Lung (tissue), 13 donors: Measurements from ENCODE around the gene TRAF7. TPM values are rescaled to one million over a fixed set of nuclear protein-coding genes. Genes with fewer than 3 reads are reported as not detected.

Experiments
- ATAC-seq: fragments of 200-7000 bp; cut with Tn5 transposase; one replicate; pipeline ENCODE4 v1.9.1; 2020; ENCODE audit warnings: moderate number of reproducible peaks; ENCODE audit not compliant: insufficient read depth, low FRiP score
- DNase-seq, 3 donors: peaks; one replicate each; pipeline ENCODE4 v3.0.0-alpha.2; 2013 to 2017
- H3K27ac ChIP-seq, 2 donors: one replicate each; pipeline ENCODE4 v1.5.1; 2013; ENCODE audit warnings: mild to moderate bottlenecking in 2 of 2, moderate library complexity in 2 of 2, control low read depth in 1 of 2, inconsistent platforms in 1 of 2, low read depth in 1 of 2, low read length in 1 of 2
- H3K27me3 ChIP-seq, 3 donors: one replicate each; pipeline ENCODE4 v1.5.1; 2013; ENCODE audit warnings: low read length in 2 of 3; ENCODE audit not compliant: control insufficient read depth in 3 of 3, insufficient read depth in 3 of 3
- H3K36me3 ChIP-seq, 4 donors: one replicate each; pipeline ENCODE4 v1.5.1; 2013; ENCODE audit warnings: low read length in 4 of 4, mild to moderate bottlenecking in 1 of 4, moderate library complexity in 1 of 4; ENCODE audit not compliant: control insufficient read depth in 4 of 4, insufficient read depth in 4 of 4
- H3K4me1 ChIP-seq, 5 donors: one replicate each; pipeline ENCODE4 v1.5.1; 2013; ENCODE audit warnings: low read length in 5 of 5, mild to moderate bottlenecking in 2 of 5, moderate library complexity in 1 of 5; ENCODE audit not compliant: control insufficient read depth in 5 of 5, insufficient read depth in 5 of 5
- H3K4me3 ChIP-seq: one replicate; pipeline ENCODE4 v1.5.1; 2013; ENCODE audit warnings: mild to moderate bottlenecking, control low read depth, moderate library complexity
- H3K9ac ChIP-seq, 2 donors: one replicate each; pipeline ENCODE4 v1.5.1; 2013; ENCODE audit warnings: low read length in 2 of 2, control low read depth in 1 of 2; ENCODE audit not compliant: insufficient read depth in 1 of 2
- H3K9me3 ChIP-seq, 4 donors: one replicate each; pipeline ENCODE4 v1.5.1; 2013; ENCODE audit warnings: low read length in 3 of 4, mild to moderate bottlenecking in 1 of 4, moderate library complexity in 1 of 4; ENCODE audit not compliant: control insufficient read depth in 4 of 4, insufficient read depth in 3 of 4
- CTCF ChIP-seq: IDR thresholded peaks from 2 replicates; pipeline ENCODE4 v1.5.1; 2012; ENCODE audit warnings: mild to moderate bottlenecking; ENCODE audit errors: control extremely low read depth, extremely low read depth
- WGBS, 2 donors: extraction: QIAGEN DNeasy Blood & Tissue Kit; methylation state at CpG; one replicate each; pipeline ENCODE4 v1.1.7; 2013; 5-methylcytosine and 5-hydroxymethylcytosine counted together
- polyA plus RNA-seq, 2 donors: library from polyadenylated mRNA; stranded (reverse); fragments of 200-250 nt; gene quantifications; one replicate each; pipeline ENCODE4 v1.2.1, GENCODE V29; 2013
- small RNA-seq: library from RNA; depleted of rRNA; stranded (forward); fragments of <200 nt; gene quantifications from one replicate; pipeline ENCODE3, GENCODE V24; 2014; ENCODE audit warnings: low replicate concordance
- total RNA-seq, 2 donors: library from RNA; depleted of rRNA in 1 of 2; stranded (reverse); fragments of >200 nt in 1 of 2; gene quantifications; one replicate each; pipeline ENCODE4 v1.2.1, GENCODE V29; 2014 to 2021
- donor health status: control.
- donor health status: control.
- donor health status: Bipolar disorder and iron deficiency.
- donor health status: healthy.
- donor health status: DM: yes; HTN: yes; CAD: no.

The TRAF7 gene
- total and polyA plus RNA-seq, 4 donors: 33.4 to 74.2 (median 48.3) TPM

- Histone ChIP-seq H3K4me1 (peaks cover 0 to 10% (median 6%) of the 10 kb centered on the region in 5 donors), H3K36me3 (peaks cover 3 to 34% (median 14%) of the 10 kb centered on the region in 4 donors), H3K9ac (no peak overlapping the region), H3K4me3 (no peak overlapping the region), H3K9me3 (no peaks in the 10 kb centered on the region), H3K27me3 (no peaks in the 10 kb centered on the region), H3K27ac (no peak overlapping the region)
- 62 to 73% methylated on average over 9 of the region's 9 CpGs for WGBS, 2 donors
- ATAC-seq (no peak), DNase-seq (no peak)
- TF ChIP-seq CTCF: no peak
Observed at GRCh38 chr16:2226245-2226793, 70.7 kb downstream of the TRAF7 start.

GRCh38 chr16:2226918-2227317, 71.3 kb downstream of the TRAF7 start:
- Histone ChIP-seq H3K4me1 (peaks cover 0 to 10% (median 6%) of the 10 kb centered on the region in 5 donors), H3K4me3 (no peak overlapping the region), H3K9ac (no peak overlapping the region), H3K27ac (no peak overlapping the region), H3K27me3 (no peaks in the 10 kb centered on the region), H3K36me3 (peaks cover 3 to 40% (median 16%) of the 10 kb centered on the region in 4 donors), H3K9me3 (peaks cover 0 to 3% (median 0%) of the 10 kb centered on the region in 4 donors)
- WGBS, 2 donors: 91 to 95% methylated on average over 6 of the region's 6 CpGs
- DNase-seq (no peak), ATAC-seq (no peak)
- no peak for TF ChIP-seq CTCF

Small RNA genes within 50 kb of the gene (small RNA-seq; reads per million reads assigned to genes)
- gene MIR3180-5 (not detected), gene MIR4516 (not detected), gene RF00019 (not detected), gene SNORD60 (not detected)

Other genes with a start within 250 kb of the TRAF7 start
- gene HS3ST6, start 237.4 kb upstream of the TRAF7 start, total RNA-seq: 1 to 10 TPM in 1 of 2 donors, under 1 TPM in 1; 0.40 to 5.9 TPM
- 1 to 10 TPM in 1 of 2 donors, under 1 TPM in 1; 0.71 to 2.1 TPM for gene HS3ST6, start 237.4 kb upstream of the TRAF7 start, polyA plus RNA-seq
- 10 to 100 TPM; 11.1 to 52.1 TPM for gene MSRB1, start 212.6 kb upstream of the TRAF7 start, total RNA-seq
- 100 to 1,000 TPM in 1 of 2 donors, 10 to 100 TPM in 1; 50.2 to 164 TPM for gene MSRB1, start 212.6 kb upstream of the TRAF7 start, polyA plus RNA-seq
- gene RPL3L, start 201.1 kb upstream of the TRAF7 start, total RNA-seq: not detected
- under 1 TPM; 0.01 to 0.04 TPM for gene RPL3L, start 201.1 kb upstream of the TRAF7 start, polyA plus RNA-seq
- 100 to 1,000 TPM; 107 to 124 TPM for gene NDUFB10, start 196.2 kb upstream of the TRAF7 start, total RNA-seq
- gene NDUFB10, start 196.2 kb upstream of the TRAF7 start, polyA plus RNA-seq: 100 to 1,000 TPM; 139 to 187 TPM
- 1,000 to 10,000 TPM; 1,331 to 2,412 TPM for gene RPS2, start 191.0 kb upstream of the TRAF7 start, total RNA-seq
- 1,000 to 10,000 TPM; 3,147 to 5,214 TPM for gene RPS2, start 191.0 kb upstream of the TRAF7 start, polyA plus RNA-seq
- gene RNF151, start 188.9 kb upstream of the TRAF7 start, total RNA-seq: not detected
- under 1 TPM in 1 of 2 donors, not detected in 1; 0.15 TPM for gene RNF151, start 188.9 kb upstream of the TRAF7 start, polyA plus RNA-seq
- gene TBL3, start 183.7 kb upstream of the TRAF7 start, total RNA-seq: 10 to 100 TPM; 23.9 to 35.4 TPM
- 10 to 100 TPM; 52.8 to 58.8 TPM for gene TBL3, start 183.7 kb upstream of the TRAF7 start, polyA plus RNA-seq
- 1 to 10 TPM in 1 of 2 donors, under 1 TPM in 1; 0.28 to 4.5 TPM for gene NOXO1, start 174.3 kb upstream of the TRAF7 start, total RNA-seq
- gene NOXO1, start 174.3 kb upstream of the TRAF7 start, polyA plus RNA-seq: 1 to 10 TPM; 2.0 to 7.3 TPM
- 10 to 100 TPM in 1 of 2 donors, 1 to 10 TPM in 1; 7.4 to 32.6 TPM for gene GFER, start 171.6 kb upstream of the TRAF7 start, total RNA-seq
- 10 to 100 TPM; 18.6 to 63.5 TPM for gene GFER, start 171.6 kb upstream of the TRAF7 start, polyA plus RNA-seq
- gene SYNGR3, start 165.8 kb upstream of the TRAF7 start, total RNA-seq: under 1 TPM; 0.40 to 0.46 TPM
- under 1 TPM; 0.10 to 0.69 TPM for gene SYNGR3, start 165.8 kb upstream of the TRAF7 start, polyA plus RNA-seq
- 10 to 100 TPM; 13.9 to 49.8 TPM for gene ZNF598, start 146.0 kb upstream of the TRAF7 start, total RNA-seq
- 10 to 100 TPM; 29.1 to 42.8 TPM for gene ZNF598, start 146.0 kb upstream of the TRAF7 start, polyA plus RNA-seq
- 1 to 10 TPM in 1 of 2 donors, under 1 TPM in 1; 0.71 to 1.3 TPM for gene NPW, start 136.0 kb upstream of the TRAF7 start, total RNA-seq
- gene NPW, start 136.0 kb upstream of the TRAF7 start, polyA plus RNA-seq: under 1 TPM; 0.12 to 0.34 TPM
- gene NHERF2, start 128.9 kb upstream of the TRAF7 start, total RNA-seq: 100 to 1,000 TPM; 142 to 468 TPM
- gene NHERF2, start 128.9 kb upstream of the TRAF7 start, polyA plus RNA-seq: 100 to 1,000 TPM; 192 to 297 TPM
- 10 to 100 TPM; 19.3 to 37.8 TPM for gene NTHL1, start 107.9 kb upstream of the TRAF7 start, total RNA-seq
- 10 to 100 TPM; 20.4 to 43.5 TPM for gene NTHL1, start 107.9 kb upstream of the TRAF7 start, polyA plus RNA-seq
- gene TSC2, start 107.8 kb upstream of the TRAF7 start, total RNA-seq: 100 to 1,000 TPM in 1 of 2 donors, 10 to 100 TPM in 1; 93.4 to 146 TPM
- 10 to 100 TPM; 36.5 to 51.9 TPM for gene TSC2, start 107.8 kb upstream of the TRAF7 start, polyA plus RNA-seq
- gene PKD1, start 19.9 kb upstream of the TRAF7 start, total RNA-seq: 100 to 1,000 TPM in 1 of 2 donors, 10 to 100 TPM in 1; 82.9 to 128 TPM
- 10 to 100 TPM; 39.1 to 46.3 TPM for gene PKD1, start 19.9 kb upstream of the TRAF7 start, polyA plus RNA-seq
- under 1 TPM; 0.48 to 0.95 TPM for gene RAB26, start 7.2 kb upstream of the TRAF7 start, total RNA-seq
- gene RAB26, start 7.2 kb upstream of the TRAF7 start, polyA plus RNA-seq: 1 to 10 TPM in 1 of 2 donors, under 1 TPM in 1; 0.30 to 1.0 TPM
- gene CASKIN1, start 40.8 kb downstream of the TRAF7 start, total RNA-seq: under 1 TPM; 0.09 TPM
- gene CASKIN1, start 40.8 kb downstream of the TRAF7 start, polyA plus RNA-seq: under 1 TPM; 0.15 to 0.35 TPM
- gene MLST8, start 49.7 kb downstream of the TRAF7 start, total RNA-seq: 10 to 100 TPM; 17.2 to 42.6 TPM
- gene MLST8, start 49.7 kb downstream of the TRAF7 start, polyA plus RNA-seq: 10 to 100 TPM; 39.7 to 48.9 TPM
- 1 to 10 TPM; 2.1 to 9.2 TPM for gene BRICD5, start 55.1 kb downstream of the TRAF7 start, total RNA-seq
- 10 to 100 TPM in 1 of 2 donors, 1 to 10 TPM in 1; 9.4 to 13.5 TPM for gene BRICD5, start 55.1 kb downstream of the TRAF7 start, polyA plus RNA-seq
- gene PGP, start 59.1 kb downstream of the TRAF7 start, total RNA-seq: 10 to 100 TPM in 1 of 2 donors, 1 to 10 TPM in 1; 3.8 to 20.9 TPM
- gene PGP, start 59.1 kb downstream of the TRAF7 start, polyA plus RNA-seq: 10 to 100 TPM; 12.5 to 14.9 TPM
- 10 to 100 TPM; 21.0 to 30.2 TPM for gene E4F1, start 67.8 kb downstream of the TRAF7 start, total RNA-seq
- gene E4F1, start 67.8 kb downstream of the TRAF7 start, polyA plus RNA-seq: 10 to 100 TPM; 22.9 to 26.7 TPM
- gene DNASE1L2, start 80.7 kb downstream of the TRAF7 start, total RNA-seq: 1 to 10 TPM in 1 of 2 donors, under 1 TPM in 1; 0.65 to 1.0 TPM
- under 1 TPM; 0.69 to 0.71 TPM for gene DNASE1L2, start 80.7 kb downstream of the TRAF7 start, polyA plus RNA-seq
- 10 to 100 TPM; 35.0 to 71.9 TPM for gene ECI1, start 95.8 kb downstream of the TRAF7 start, total RNA-seq
- gene ECI1, start 95.8 kb downstream of the TRAF7 start, polyA plus RNA-seq: 10 to 100 TPM; 55.2 to 87.1 TPM
- gene RNPS1, start 112.3 kb downstream of the TRAF7 start, total RNA-seq: 100 to 1,000 TPM in 1 of 2 donors, 10 to 100 TPM in 1; 92.0 to 125 TPM
- gene RNPS1, start 112.3 kb downstream of the TRAF7 start, polyA plus RNA-seq: 100 to 1,000 TPM in 1 of 2 donors, 10 to 100 TPM in 1; 98.7 to 144 TPM
- gene ABCA3, start 184.9 kb downstream of the TRAF7 start, total RNA-seq: 100 to 1,000 TPM; 486 to 607 TPM
- gene ABCA3, start 184.9 kb downstream of the TRAF7 start, polyA plus RNA-seq: 100 to 1,000 TPM; 197 to 337 TPM